Measurements from ENCODE around the gene RNF148.

The RNF148 gene

DNA sequence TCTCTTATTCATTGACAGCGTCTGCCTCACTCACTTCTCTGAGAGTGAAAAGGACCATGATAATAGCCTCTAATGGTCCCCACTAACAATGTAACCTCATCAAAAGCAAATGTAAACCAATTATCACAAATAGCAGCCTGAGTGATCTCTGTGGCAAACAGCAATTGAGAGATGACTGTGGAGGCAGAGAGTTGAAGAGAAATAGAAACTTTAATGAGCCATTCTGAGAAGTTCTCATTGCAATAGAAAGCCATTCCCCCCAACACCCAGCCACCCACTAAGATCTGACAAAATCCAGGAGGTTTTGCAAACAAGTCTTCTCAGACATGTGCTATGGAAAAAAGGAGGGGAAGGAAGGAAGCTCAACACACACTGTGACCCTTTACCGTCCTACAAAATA is 44.2 kb upstream of the RNF148 start:
- Histone ChIP-seq H3K79me2 (ENCODE audit: low read length) (peaks cover 9% of the 10 kb centered on the region; the same call in 1 of the 2 replicates), H3K27ac (ENCODE audit: low read length) (no peak overlapping the region), H3K4me3 (ENCODE audit: low read length) (no peak overlapping the region), H4K20me1 (ENCODE audit: insufficient read depth, low read length) (no peaks in the 10 kb centered on the region), H3K9me3 (replicated peaks; ENCODE audit: insufficient read depth, low read length) (no peaks in the 10 kb centered on the region), H3K9me2 (replicated peaks; ENCODE audit: insufficient read depth, low read length) (no peaks in the 10 kb centered on the region), H3K9ac (ENCODE audit: low read length) (no peak overlapping the region), H3F3A (ENCODE audit: insufficient read depth, low read length) (no peaks in the 10 kb centered on the region), H3K36me3 (replicated peaks; ENCODE audit: insufficient read depth, low read length) (no peaks in the 10 kb centered on the region), H3K4me1 (ENCODE audit: low read length) (peaks cover 9% of the 10 kb centered on the region), H2AFZ (ENCODE audit: low read length) (no peak overlapping the region), H3K27me3 (replicated peaks; ENCODE audit: insufficient read depth, low read length) (no peaks in the 10 kb centered on the region), H3K4me2 (ENCODE audit: low read depth, low read length) (no peak overlapping the region)
- TF ChIP-seq, protein P1, sequence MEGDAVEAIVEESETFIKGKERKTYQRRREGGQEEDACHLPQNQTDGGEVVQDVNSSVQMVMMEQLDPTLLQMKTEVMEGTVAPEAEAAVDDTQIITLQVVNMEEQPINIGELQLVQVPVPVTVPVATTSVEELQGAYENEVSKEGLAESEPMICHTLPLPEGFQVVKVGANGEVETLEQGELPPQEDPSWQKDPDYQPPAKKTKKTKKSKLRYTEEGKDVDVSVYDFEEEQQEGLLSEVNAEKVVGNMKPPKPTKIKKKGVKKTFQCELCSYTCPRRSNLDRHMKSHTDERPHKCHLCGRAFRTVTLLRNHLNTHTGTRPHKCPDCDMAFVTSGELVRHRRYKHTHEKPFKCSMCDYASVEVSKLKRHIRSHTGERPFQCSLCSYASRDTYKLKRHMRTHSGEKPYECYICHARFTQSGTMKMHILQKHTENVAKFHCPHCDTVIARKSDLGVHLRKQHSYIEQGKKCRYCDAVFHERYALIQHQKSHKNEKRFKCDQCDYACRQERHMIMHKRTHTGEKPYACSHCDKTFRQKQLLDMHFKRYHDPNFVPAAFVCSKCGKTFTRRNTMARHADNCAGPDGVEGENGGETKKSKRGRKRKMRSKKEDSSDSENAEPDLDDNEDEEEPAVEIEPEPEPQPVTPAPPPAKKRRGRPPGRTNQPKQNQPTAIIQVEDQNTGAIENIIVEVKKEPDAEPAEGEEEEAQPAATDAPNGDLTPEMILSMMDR (IDR thresholded peaks at IDR 0.05; ENCODE audit: low read length) = no peak
- TF ChIP-seq EZH2 (optimal IDR thresholded peaks at IDR 0.05; ENCODE audit: low read depth, low read length) (no peak), EZH2phosphoT487 (IDR thresholded peaks at IDR 0.05; ENCODE audit: low read length) (no peak)
- DNase-seq = no peak

DNA sequence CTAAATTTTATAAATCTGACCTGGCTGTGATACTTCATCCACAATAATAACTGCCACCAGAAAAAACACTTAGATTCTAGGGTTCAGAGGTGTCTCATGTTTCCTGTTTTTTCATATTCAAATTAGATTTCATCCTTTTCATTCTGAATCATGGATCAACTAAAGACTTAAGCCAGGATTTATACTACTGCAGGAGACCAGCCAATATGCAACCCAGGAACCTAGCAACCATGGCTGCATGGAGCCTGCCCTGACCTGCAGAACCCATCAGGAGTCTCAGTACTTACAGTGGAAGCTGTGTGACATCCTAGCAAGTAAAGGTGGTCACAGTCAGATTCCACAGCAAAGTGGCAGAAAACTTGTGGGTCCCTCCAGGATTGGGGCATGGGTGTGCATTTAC is 40.5 kb upstream of the RNF148 start:
- Histone ChIP-seq H3K4me1 (ENCODE audit: low read length) (peaks cover 9% of the 10 kb centered on the region), H3K9me2 (replicated peaks; ENCODE audit: insufficient read depth, low read length) (no peaks in the 10 kb centered on the region), H3K9ac (ENCODE audit: low read length) (no peak overlapping the region), H3K36me3 (replicated peaks; ENCODE audit: insufficient read depth, low read length) (no peaks in the 10 kb centered on the region), H3K4me3 (ENCODE audit: low read length) (no peak overlapping the region), H4K20me1 (ENCODE audit: insufficient read depth, low read length) (no peaks in the 10 kb centered on the region), H3K79me2 (ENCODE audit: low read length) (peaks cover 15% of the 10 kb centered on the region), H2AFZ (ENCODE audit: low read length) (no peak overlapping the region), H3K9me3 (replicated peaks; ENCODE audit: insufficient read depth, low read length) (no peaks in the 10 kb centered on the region), H3K27ac (ENCODE audit: low read length) (no peak overlapping the region), H3F3A (ENCODE audit: insufficient read depth, low read length) (no peaks in the 10 kb centered on the region), H3K27me3 (replicated peaks; ENCODE audit: insufficient read depth, low read length) (no peaks in the 10 kb centered on the region), H3K4me2 (ENCODE audit: low read depth, low read length) (no peak overlapping the region)
- no peak for DNase-seq
- TF ChIP-seq, protein P1 (IDR thresholded peaks at IDR 0.05; ENCODE audit: low read length) = no peak
- TF ChIP-seq EZH2 (optimal IDR thresholded peaks at IDR 0.05; ENCODE audit: low read depth, low read length) (no peak), EZH2phosphoT487 (IDR thresholded peaks at IDR 0.05; ENCODE audit: low read length) (no peak)

- H3K4me3 ChIP-seq (ENCODE audit: low read length) = no peak overlapping the region
- no peaks in the 10 kb centered on the region for H3K9me3 ChIP-seq (replicated peaks; ENCODE audit: insufficient read depth, low read length)
- H3K36me3 ChIP-seq (replicated peaks; ENCODE audit: insufficient read depth, low read length) = peaks cover 5% of the 10 kb centered on the region; the same call in 1 of the 2 replicates
- DNase-seq = no peak
- no peaks in the 10 kb centered on the region for H3K27me3 ChIP-seq (replicated peaks; ENCODE audit: insufficient read depth, low read length)
- no peak overlapping the region for H3K9ac ChIP-seq (ENCODE audit: low read length)
- no peaks in the 10 kb centered on the region for H3K9me2 ChIP-seq (replicated peaks; ENCODE audit: insufficient read depth, low read length)
- H3K27ac ChIP-seq (ENCODE audit: low read length) = no peak overlapping the region
- no peaks in the 10 kb centered on the region for H3F3A ChIP-seq (ENCODE audit: insufficient read depth, low read length)
- H3K4me1 ChIP-seq (ENCODE audit: low read length) = peaks cover 4% of the 10 kb centered on the region
- no peak overlapping the region for H3K4me2 ChIP-seq (ENCODE audit: low read depth, low read length)
- peaks cover 15% of the 10 kb centered on the region for H3K79me2 ChIP-seq (ENCODE audit: low read length)
- no peaks in the 10 kb centered on the region for H4K20me1 ChIP-seq (ENCODE audit: insufficient read depth, low read length)
- TF ChIP-seq, protein P1 (IDR thresholded peaks at IDR 0.05; ENCODE audit: low read length) = no peak
- TF ChIP-seq EZH2 (optimal IDR thresholded peaks at IDR 0.05; ENCODE audit: low read depth, low read length) = no peak
- TF ChIP-seq EZH2phosphoT487 (IDR thresholded peaks at IDR 0.05; ENCODE audit: low read length) = no peak
- no peak overlapping the region for H2AFZ ChIP-seq (ENCODE audit: low read length)
These were observed 36.2 kb upstream of the RNF148 start for GRCh38 chr7:122738947-122739346.
